Endodermal cell (in vitro differentiated cells): ENCODE data around the gene CLCN2. TPM values are rescaled to one million over a fixed set of nuclear protein-coding genes. Genes with fewer than 3 reads are reported as not detected.

Source experiments
- DNase-seq: peaks from one replicate; pipeline ENCODE4 v3.0.0-alpha.2; 2017
- H3K27ac ChIP-seq: 2 replicates; pipeline ENCODE4 v1.5.1; 2013; ENCODE audit warnings: mild to moderate bottlenecking, low read depth, low read length, moderate library complexity
- H3K27me3 ChIP-seq: 2 replicates; pipeline ENCODE4 v1.6.1; 2013; ENCODE audit warnings: mild to moderate bottlenecking, low read length, moderate library complexity; ENCODE audit not compliant: insufficient read depth, control insufficient read depth, poor library complexity, severe bottlenecking
- H3K36me3 ChIP-seq: 2 replicates; pipeline ENCODE4 v1.7.0; 2013; ENCODE audit warnings: mild to moderate bottlenecking, low read length, moderate library complexity; ENCODE audit not compliant: control insufficient read depth, insufficient read depth
- H3K4me1 ChIP-seq: one replicate; pipeline ENCODE4 v1.7.0; 2013; ENCODE audit warnings: low read length; ENCODE audit not compliant: control insufficient read depth, insufficient read depth
- H3K4me3 ChIP-seq: 2 replicates; pipeline ENCODE4 v1.5.1; 2013; ENCODE audit warnings: mild to moderate bottlenecking, low read length, moderate library complexity
- H3K9ac ChIP-seq: 2 replicates; pipeline ENCODE4 v1.6.1; 2013; ENCODE audit warnings: mild to moderate bottlenecking, low read length, moderate library complexity; ENCODE audit not compliant: poor library complexity, severe bottlenecking; ENCODE audit errors: extremely low read depth
- H3K9me3 ChIP-seq: 2 replicates; pipeline ENCODE4 v1.6.1; 2013; ENCODE audit warnings: mild to moderate bottlenecking, low read length, moderate library complexity; ENCODE audit not compliant: control insufficient read depth
- H3K27ac Mint-ChIP-seq: 2 replicates; pipeline ENCODE4 v1.8.0; 2020; ENCODE audit warnings: mixed read lengths
- H3K27me3 Mint-ChIP-seq: 2 replicates; pipeline ENCODE4 v1.8.0; 2021; ENCODE audit warnings: mild to moderate bottlenecking, mixed read lengths; ENCODE audit not compliant: insufficient read depth
- H3K36me3 Mint-ChIP-seq: 2 replicates; pipeline ENCODE4 v1.8.0; 2020; ENCODE audit warnings: low read depth, mixed read lengths
- H3K4me1 Mint-ChIP-seq: 2 replicates; pipeline ENCODE4 v1.8.0; 2020; ENCODE audit warnings: mixed read lengths
- H3K4me3 Mint-ChIP-seq: 2 replicates; pipeline ENCODE4 v1.8.0; 2020; ENCODE audit warnings: mild to moderate bottlenecking, moderate library complexity, mixed read lengths
- H3K9me3 Mint-ChIP-seq: 2 replicates; pipeline ENCODE4 v1.8.0; 2020; ENCODE audit warnings: mild to moderate bottlenecking, mixed read lengths
- CTCF ChIP-seq: fragments of 200-600 bp; sonication (generic); conservative IDR thresholded peaks from 2 replicates; pipeline ENCODE4 v1.5.0; 2021; ENCODE audit warnings: antibody characterized with exemption, mild to moderate bottlenecking
- WGBS, 2 experiments: methylation state at CpG; one replicate each; pipeline versions ENCODE4 v1.1.5 to v1.1.7; 2013; ENCODE audit warnings: missing lambda C conversion rate in 2 of 2, mixed read lengths in 1 of 2; ENCODE audit not compliant: insufficient coverage in 1 of 2, insufficient read length in 1 of 2; 5-methylcytosine and 5-hydroxymethylcytosine counted together
- total RNA-seq, 2 donors: library from RNA; stranded (reverse); fragmentation: NEBNext Ultra II Directional in 1 of 2; extraction: Animal tissue kit (Norgen Biotek cat#: 25700) in 1 of 2; gene quantifications; 2 replicates in 1 of 2; 3 replicates in 1 of 2; pipeline ENCODE4 v1.2.1, GENCODE V29; 2021

Gene CLCN2
- total RNA-seq, 2 donors from 2014 or later = 32.4 to 38.4 TPM

- peaks cover 87% of the 10 kb centered on the region for H3K36me3 ChIP-seq
- H3K27ac ChIP-seq = no peak overlapping the region
- no peak for TF ChIP-seq CTCF
Measured at GRCh38 chr3:184320104-184320445, 41.3 kb downstream of the CLCN2 start.

GRCh38 chr3:184317201-184317600, 44.2 kb downstream of the CLCN2 start:
- no peaks in the 10 kb centered on the region for H3K27me3 Mint-ChIP-seq
- H3K27ac ChIP-seq = no peak overlapping the region
- H3K36me3 ChIP-seq = peaks cover 59% of the 10 kb centered on the region
- DNase-seq = no peak
- H3K4me3 ChIP-seq = peak overlapping the region; percentile 95
- H3K4me1 ChIP-seq = peaks cover 5% of the 10 kb centered on the region
- H3K27ac Mint-ChIP-seq = peak overlapping the region; percentile 20
- H3K4me1 Mint-ChIP-seq = peaks cover 22% of the 10 kb centered on the region
- H3K9me3 ChIP-seq = no peaks in the 10 kb centered on the region
- H3K4me3 Mint-ChIP-seq = peak overlapping the region; percentile 84
- no peaks in the 10 kb centered on the region for H3K27me3 ChIP-seq
- H3K36me3 Mint-ChIP-seq = peaks cover 46% of the 10 kb centered on the region
- H3K9me3 Mint-ChIP-seq = no peaks in the 10 kb centered on the region
- TF ChIP-seq CTCF = no peak
- WGBS, 2 experiments = 95 to 100% methylated on average over 1 to 5 of the region's 5 CpGs
- H3K9ac ChIP-seq = no peak overlapping the region

More at GRCh38 chr3:184320104-184320445, 41.3 kb downstream of the CLCN2 start:
- H3K4me1 ChIP-seq = peaks cover 5% of the 10 kb centered on the region
- Mint-ChIP-seq H3K4me1 (peaks cover 22% of the 10 kb centered on the region), H3K27ac (no peak overlapping the region), H3K36me3 (peaks cover 72% of the 10 kb centered on the region), H3K27me3 (no peaks in the 10 kb centered on the region), H3K9me3 (no peaks in the 10 kb centered on the region), H3K4me3 (no peak overlapping the region)
- DNase-seq = no peak
- 95% methylated on average over 4 of the region's 4 CpGs; no CpG with 5 or more reads in 1 of the 2 experiments for WGBS, 2 experiments
- H3K4me3 ChIP-seq = no peak overlapping the region
- no peaks in the 10 kb centered on the region for H3K9me3 ChIP-seq
- H3K27me3 ChIP-seq = no peaks in the 10 kb centered on the region
- H3K9ac ChIP-seq = no peak overlapping the region

- Mint-ChIP-seq H3K4me1 (peaks cover 22% of the 10 kb centered on the region), H3K9me3 (no peaks in the 10 kb centered on the region), H3K27ac (peak overlapping the region; percentile 74), H3K27me3 (no peaks in the 10 kb centered on the region), H3K4me3 (peak overlapping the region; percentile 84), H3K36me3 (peaks cover 41% of the 10 kb centered on the region)
- peaks cover 5% of the 10 kb centered on the region for H3K4me1 ChIP-seq
- H3K9ac ChIP-seq = no peak overlapping the region
- no peaks in the 10 kb centered on the region for H3K9me3 ChIP-seq
- peaks cover 54% of the 10 kb centered on the region for H3K36me3 ChIP-seq
- TF ChIP-seq CTCF = no peak
- H3K27me3 ChIP-seq = no peaks in the 10 kb centered on the region
- no peak for DNase-seq
- H3K4me3 ChIP-seq = peak overlapping the region; percentile 95
- no peak overlapping the region for H3K27ac ChIP-seq
- WGBS, 2 experiments = 93 to 97% methylated on average over 7 of the region's 7 CpGs
Measured at GRCh38 chr3:184316792-184317191, 44.6 kb downstream of the CLCN2 start.
